ENCODE results near the gene IL3RA. TPM values are rescaled to one million over a fixed set of nuclear protein-coding genes. Genes with fewer than 3 reads are reported as not detected.
"Not testable (repeated sequence)": the region's sequence is repeated elsewhere in the genome, so short reads cannot be mapped to it uniquely, and the experiment has no call there.

Gene IL3RA
- total RNA-seq, 1 experiment from 2014 or later = 0.49 TPM

- no TSS peak for BruUV-seq (replicated peaks)
- Histone ChIP-seq H3K27me3 (replicated peaks; ENCODE audit: insufficient read depth, low read depth, low read length, poor library complexity) (no peaks in the 10 kb centered on the region), H3K9me3 (ENCODE audit: low read depth, low read length, poor library complexity, severe bottlenecking) (peaks cover 15% of the 10 kb centered on the region), H3K36me3 (ENCODE audit: insufficient read depth, low read length, poor library complexity, severe bottlenecking) (peaks cover 21% of the 10 kb centered on the region), H3K4me3 (ENCODE audit: low read depth, low read length, poor library complexity, severe bottlenecking) (no peak overlapping the region), H3K27ac (ENCODE audit: low read depth, low read length, poor library complexity, severe bottlenecking) (no peak overlapping the region), H3K4me1 (ENCODE audit: insufficient read depth, low read length, poor library complexity, severe bottlenecking) (no peaks in the 10 kb centered on the region)
- TF ChIP-seq EZH2 (IDR thresholded peaks at IDR 0.05; ENCODE audit: borderline replicate concordance, low read depth, low read length, poor library complexity, severe bottlenecking) (no peak), CTCF (conservative IDR thresholded peaks at IDR 0.05; ENCODE audit: low read depth, low read length) (no peak)
- intact Hi-C loops (cut with micrococcal nuclease; ENCODE audit: unreplicated experiment) = no loop called here
- POLR2A ChIA-PET (ENCODE audit: low non-redundant PET) = no interaction called here
- CTCF ChIA-PET = no interaction called here
- DNase-seq (ENCODE audit: low spot score) = no peak
Measured at GRCh38 chrX:1424147-1424851, 87.7 kb downstream of the IL3RA start.

GRCh38 chrX:1425381-1425780 lies 88.8 kb downstream of the IL3RA start:
- peaks cover 15% of the 10 kb centered on the region for H3K9me3 ChIP-seq (ENCODE audit: low read depth, low read length, poor library complexity, severe bottlenecking)
- ChIA-PET POLR2A (ENCODE audit: low non-redundant PET) (no interaction called here), CTCF (no interaction called here)
- intact Hi-C loops (cut with micrococcal nuclease; ENCODE audit: unreplicated experiment) = no loop called here
- no peaks in the 10 kb centered on the region for H3K27me3 ChIP-seq (replicated peaks; ENCODE audit: insufficient read depth, low read depth, low read length, poor library complexity)
- no peaks in the 10 kb centered on the region for H3K4me1 ChIP-seq (ENCODE audit: insufficient read depth, low read length, poor library complexity, severe bottlenecking)
- BruUV-seq (replicated peaks) = no TSS peak
- TF ChIP-seq CTCF (conservative IDR thresholded peaks at IDR 0.05; ENCODE audit: low read depth, low read length) = no peak
- no peak overlapping the region for H3K27ac ChIP-seq (ENCODE audit: low read depth, low read length, poor library complexity, severe bottlenecking)
- no peak for DNase-seq (ENCODE audit: low spot score)
- H3K36me3 ChIP-seq (ENCODE audit: insufficient read depth, low read length, poor library complexity, severe bottlenecking) = peaks cover 21% of the 10 kb centered on the region
- H3K4me3 ChIP-seq (ENCODE audit: low read depth, low read length, poor library complexity, severe bottlenecking) = no peak overlapping the region

GRCh38 chrX:1426321-1426720 lies 89.7 kb downstream of the IL3RA start:
- CTCF ChIA-PET; H3K27ac ChIP-seq (ENCODE audit: low read depth, low read length, poor library complexity, severe bottlenecking); intact Hi-C loops (cut with micrococcal nuclease; ENCODE audit: unreplicated experiment); BruUV-seq (replicated peaks); H3K27me3 ChIP-seq (replicated peaks; ENCODE audit: insufficient read depth, low read depth, low read length, poor library complexity); H3K4me3 ChIP-seq (ENCODE audit: low read depth, low read length, poor library complexity, severe bottlenecking); POLR2A ChIA-PET (ENCODE audit: low non-redundant PET); DNase-seq (ENCODE audit: low spot score); H3K4me1 ChIP-seq (ENCODE audit: insufficient read depth, low read length, poor library complexity, severe bottlenecking): not testable (repeated sequence)
- H3K9me3 ChIP-seq (ENCODE audit: low read depth, low read length, poor library complexity, severe bottlenecking) = peaks cover 14% of the 10 kb centered on the region
- peaks cover 19% of the 10 kb centered on the region for H3K36me3 ChIP-seq (ENCODE audit: insufficient read depth, low read length, poor library complexity, severe bottlenecking)

- BruUV-seq (replicated peaks) = no TSS peak
- H3K4me3 ChIP-seq (ENCODE audit: low read depth, low read length, poor library complexity, severe bottlenecking) = no peak overlapping the region
- no peak for TF ChIP-seq EZH2 (IDR thresholded peaks at IDR 0.05; ENCODE audit: borderline replicate concordance, low read depth, low read length, poor library complexity, severe bottlenecking)
- no peak for TF ChIP-seq CTCF (conservative IDR thresholded peaks at IDR 0.05; ENCODE audit: low read depth, low read length)
- H3K27me3 ChIP-seq (replicated peaks; ENCODE audit: insufficient read depth, low read depth, low read length, poor library complexity) = no peaks in the 10 kb centered on the region
- ChIA-PET POLR2A (ENCODE audit: low non-redundant PET) (no interaction called here), CTCF (no interaction called here)
- DNase-seq (ENCODE audit: low spot score) = no peak
- no peaks in the 10 kb centered on the region for H3K9me3 ChIP-seq (ENCODE audit: low read depth, low read length, poor library complexity, severe bottlenecking)
- intact Hi-C loops (cut with micrococcal nuclease; ENCODE audit: unreplicated experiment) = no loop called here
- H3K36me3 ChIP-seq (ENCODE audit: insufficient read depth, low read length, poor library complexity, severe bottlenecking) = peaks cover 7% of the 10 kb centered on the region
- no peak overlapping the region for H3K27ac ChIP-seq (ENCODE audit: low read depth, low read length, poor library complexity, severe bottlenecking)
- H3K4me1 ChIP-seq (ENCODE audit: insufficient read depth, low read length, poor library complexity, severe bottlenecking) = no peaks in the 10 kb centered on the region
Measured at GRCh38 chrX:1427756-1428155, 91.2 kb downstream of the IL3RA start.

All from A673 (cell line).